Posterior vena cava (tissue), 2 donors: Measurements from ENCODE around the gene PLPP4. TPM values are rescaled to one million over a fixed set of nuclear protein-coding genes. Genes with fewer than 3 reads are reported as not detected.

ENCODE experiments used
- DNase-seq: peaks from one replicate; pipeline ENCODE4 v3.0.0-alpha.2; 2020; ENCODE audit warnings: low spot score
- intact Hi-C, 2 donors: fragments of 100-400 bp; cut with DNase I; formaldehyde crosslinking; loops; one replicate each; pipeline versions ENCODE4 v1.14.1 to v1.14.2; 2022 to 2023
- total RNA-seq, 2 donors: library from RNA; stranded (reverse); fragmentation: NEBNext Ultra II Directional; extraction: Animal tissue kit (Norgen Biotek cat#: 25700); gene quantifications; one replicate each; pipeline ENCODE4 v1.2.1, GENCODE V29; 2021
- donor health status: DM: yes; HTN: yes; CAD: no.
- donor health status: DM: yes; HTN: yes; CAD: no.

Gene PLPP4
- total RNA-seq, 2 donors from 2014 or later, result not detected

DNA sequence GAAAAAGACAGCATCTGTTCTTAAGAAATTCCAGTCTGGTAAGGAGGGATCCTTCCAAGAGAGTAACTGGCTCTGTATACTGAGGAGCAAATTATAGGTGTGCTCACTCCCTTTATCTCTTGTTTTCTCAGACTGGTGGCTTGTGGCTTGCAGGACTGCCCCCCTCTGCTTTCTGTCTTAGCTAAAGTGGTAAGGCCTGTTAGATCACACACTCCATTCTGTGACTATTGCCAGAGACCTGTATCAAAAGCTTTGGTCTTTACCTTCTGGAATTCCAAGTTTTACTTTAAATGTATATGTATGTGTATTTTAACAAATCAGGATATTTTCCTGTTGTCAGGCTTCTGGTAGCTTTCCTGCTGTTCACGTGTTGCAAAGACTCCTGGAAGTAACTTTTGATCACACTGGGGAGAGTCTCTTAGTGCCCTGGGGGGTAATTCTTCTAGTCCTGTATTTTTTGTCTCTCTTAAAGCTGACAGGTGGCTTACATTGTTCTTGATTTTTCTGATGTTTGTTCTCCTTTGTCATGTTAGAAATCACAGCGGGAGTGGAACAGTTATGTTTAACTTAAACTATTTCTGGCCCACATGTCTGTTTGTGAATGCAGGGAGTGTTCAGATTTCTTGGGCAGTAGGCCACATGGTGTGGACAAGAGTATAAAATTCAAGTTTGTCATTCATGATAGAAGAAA lies 99.0 kb downstream of the PLPP4 start:
- intact Hi-C loops, result no loop called here
- DNase-seq, result no peak

DNA sequence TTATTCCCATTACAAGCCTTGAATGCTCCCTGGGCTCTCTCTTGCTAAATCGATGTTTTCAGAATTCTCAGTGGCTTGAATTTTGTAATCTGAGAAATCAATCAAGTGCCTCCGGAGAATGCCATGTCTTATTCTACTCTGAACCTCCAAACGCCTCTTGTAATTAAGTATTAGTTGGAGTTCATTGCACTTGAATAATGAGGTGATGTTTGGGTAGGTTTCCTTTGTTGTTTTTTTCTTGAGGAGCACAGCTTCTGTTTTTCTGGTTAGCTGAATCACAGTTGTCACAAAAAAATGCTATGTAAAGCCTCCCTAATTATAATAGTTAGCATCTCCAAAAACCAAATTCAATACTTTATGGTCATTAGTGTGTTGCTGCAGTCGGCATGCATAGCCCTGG lies 100.3 kb downstream of the PLPP4 start:
- intact Hi-C loops, result no loop called here
- DNase-seq, result no peak

DNA sequence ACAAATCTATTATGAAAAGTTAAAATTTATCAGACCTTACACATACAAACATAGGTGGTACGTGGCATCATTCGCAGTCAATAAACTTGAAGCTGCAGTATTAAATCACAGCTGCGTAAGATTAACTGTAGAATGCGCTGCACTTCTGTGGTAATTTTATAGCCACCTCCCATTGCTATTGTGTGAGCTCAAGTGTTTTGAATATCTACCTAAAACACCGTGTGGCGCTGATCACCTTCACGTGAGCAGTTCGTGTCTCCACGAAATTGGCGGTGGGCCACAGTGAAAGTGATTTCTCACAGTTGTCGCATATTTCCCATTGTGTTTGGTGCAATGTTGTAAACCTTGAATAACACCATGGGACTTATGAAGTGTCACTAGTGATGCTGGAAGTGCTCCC lies 102.8 kb downstream of the PLPP4 start:
- intact Hi-C loops, result no loop called here
- DNase-seq, result no peak

DNA sequence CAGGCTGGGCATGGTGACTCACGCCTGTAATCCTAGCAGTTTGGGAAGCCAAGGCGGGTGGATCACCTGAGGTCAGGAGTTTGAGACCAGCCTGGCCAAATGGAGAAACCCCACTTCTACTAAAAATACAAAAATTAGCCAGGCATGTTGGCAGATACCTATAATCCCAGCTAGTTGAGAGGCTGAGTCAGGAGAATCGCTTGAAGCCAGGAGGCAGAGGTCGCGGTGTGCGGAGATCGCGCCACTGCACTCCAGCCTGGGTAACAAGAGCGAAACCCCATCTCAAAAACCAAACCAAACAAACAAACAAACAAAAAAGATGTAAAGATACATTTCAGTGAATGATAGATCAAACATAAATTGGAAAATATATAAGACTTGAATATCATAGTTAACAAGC lies 105.9 kb downstream of the PLPP4 start:
- DNase-seq, result no peak
- intact Hi-C loops, result no loop called here

DNA sequence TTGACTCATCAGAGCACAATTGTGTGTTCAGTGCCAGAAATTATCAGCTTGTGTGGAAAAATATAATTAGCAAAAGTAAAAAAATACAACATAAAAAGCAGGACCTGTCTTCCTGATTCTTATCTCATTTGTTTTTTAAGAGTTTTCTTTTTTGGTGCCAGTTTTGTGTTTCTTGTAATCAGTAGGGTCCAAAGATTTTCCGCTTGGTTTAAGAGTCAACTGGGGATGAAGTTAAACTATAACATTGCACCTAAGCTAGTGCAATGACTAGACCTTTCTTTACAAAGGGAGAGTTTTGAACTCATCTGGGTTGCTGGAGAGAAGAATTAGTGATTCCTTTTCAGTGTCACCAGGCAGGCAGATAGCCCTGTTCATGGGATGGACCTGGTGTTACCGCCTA lies 113.4 kb downstream of the PLPP4 start:
- DNase-seq, result no peak
- intact Hi-C loops, result no loop called here

DNA sequence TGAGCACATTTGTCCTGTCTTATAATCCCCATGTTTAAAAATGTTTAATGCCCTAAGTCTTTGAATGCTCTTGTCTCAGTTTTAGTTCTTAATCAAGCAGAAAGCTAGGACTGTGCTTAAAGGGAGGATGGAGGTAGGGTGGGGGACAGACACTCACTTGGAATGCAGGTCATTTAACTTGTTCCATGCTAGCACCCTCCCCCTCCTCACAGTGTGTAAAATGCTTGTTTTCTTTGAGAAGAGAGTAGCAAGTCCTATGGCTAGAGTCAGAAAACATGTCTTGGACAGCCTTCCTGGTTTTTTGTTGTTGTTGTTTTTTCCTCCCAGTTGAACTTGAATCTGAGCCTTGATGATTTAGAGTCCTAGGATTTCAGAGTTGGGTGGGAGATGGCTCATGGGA lies 114.2 kb downstream of the PLPP4 start:
- intact Hi-C loops, result no loop called here
- no peak for DNase-seq

DNA sequence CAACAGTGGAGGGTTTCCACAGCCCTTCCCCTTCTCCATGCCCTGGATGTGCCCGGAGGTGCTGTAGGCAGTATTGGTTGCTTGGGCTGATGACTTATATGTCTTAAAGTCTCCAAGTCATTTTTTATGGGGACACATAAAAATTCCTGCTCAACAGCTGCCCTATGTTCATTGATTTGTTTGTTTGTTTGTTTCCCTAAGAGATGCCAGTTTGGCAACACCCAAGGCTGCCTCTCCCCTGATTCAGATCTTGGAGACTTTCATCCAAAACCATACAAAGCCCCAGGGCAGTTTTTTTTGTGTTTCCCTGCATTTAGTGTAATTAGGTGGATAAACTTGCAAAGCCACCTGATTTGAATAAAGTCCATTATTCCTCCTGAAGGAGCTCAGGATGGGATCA lies 115.3 kb downstream of the PLPP4 start:
- intact Hi-C loops, result no loop called here
- DNase-seq, result no peak

DNA sequence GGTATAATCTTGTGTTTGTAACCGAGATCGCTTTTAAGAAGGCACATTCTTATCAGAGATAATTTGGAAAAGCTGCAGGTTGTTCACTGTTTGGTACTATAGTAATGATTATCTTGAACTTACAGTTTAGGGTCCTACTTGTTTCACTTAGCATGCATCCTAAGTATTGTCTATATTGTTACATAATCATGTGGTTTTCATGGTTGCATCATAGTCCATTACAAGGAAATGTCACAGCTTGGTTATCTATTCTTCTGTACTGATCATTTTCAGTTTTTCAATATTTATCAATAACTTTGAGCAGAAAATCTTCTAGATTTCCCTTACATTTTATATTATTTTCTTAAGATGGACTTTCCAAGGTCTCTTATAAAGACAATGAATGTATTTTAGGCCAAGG lies 116.3 kb downstream of the PLPP4 start:
- no peak for DNase-seq
- intact Hi-C loops, result no loop called here

DNA sequence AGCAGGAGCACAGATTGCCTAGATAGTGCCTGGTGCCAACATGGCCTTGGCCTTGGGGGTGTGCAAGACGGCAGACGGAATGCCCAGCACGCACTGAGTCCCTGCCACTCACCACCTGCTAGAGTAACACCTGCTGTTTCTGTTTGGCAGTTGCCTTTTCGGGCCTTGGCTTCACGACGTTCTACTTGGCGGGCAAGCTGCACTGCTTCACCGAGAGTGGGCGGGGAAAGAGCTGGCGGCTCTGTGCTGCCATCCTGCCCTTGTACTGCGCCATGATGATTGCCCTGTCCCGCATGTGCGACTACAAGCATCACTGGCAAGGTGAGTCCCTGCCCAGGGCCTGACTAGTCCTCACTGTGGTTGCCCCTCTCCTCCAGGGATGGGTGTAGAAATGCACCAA lies 118.0 kb downstream of the PLPP4 start:
- no peak for DNase-seq
- intact Hi-C loops, result no loop called here

DNA sequence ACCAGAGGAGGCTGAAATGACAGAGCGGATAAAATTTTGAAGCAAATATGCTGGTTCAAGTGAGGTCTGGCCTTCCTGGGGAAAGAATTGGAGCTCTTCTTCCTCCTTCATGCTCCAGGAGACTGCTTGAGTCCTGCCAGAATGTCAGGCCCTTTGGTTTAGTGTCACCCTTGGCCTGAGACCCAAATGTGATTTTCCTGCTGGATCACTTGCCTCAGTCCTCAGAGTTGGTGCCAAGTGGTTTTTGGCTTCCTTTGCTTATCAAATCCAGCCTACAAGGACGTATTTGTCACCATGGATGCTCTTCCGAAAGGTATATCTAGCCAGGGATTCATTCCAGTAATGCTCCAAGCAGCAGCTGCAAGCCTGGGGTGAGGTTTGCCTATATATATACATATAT lies 118.4 kb downstream of the PLPP4 start:
- no peak for DNase-seq
- intact Hi-C loops, result no loop called here

DNA sequence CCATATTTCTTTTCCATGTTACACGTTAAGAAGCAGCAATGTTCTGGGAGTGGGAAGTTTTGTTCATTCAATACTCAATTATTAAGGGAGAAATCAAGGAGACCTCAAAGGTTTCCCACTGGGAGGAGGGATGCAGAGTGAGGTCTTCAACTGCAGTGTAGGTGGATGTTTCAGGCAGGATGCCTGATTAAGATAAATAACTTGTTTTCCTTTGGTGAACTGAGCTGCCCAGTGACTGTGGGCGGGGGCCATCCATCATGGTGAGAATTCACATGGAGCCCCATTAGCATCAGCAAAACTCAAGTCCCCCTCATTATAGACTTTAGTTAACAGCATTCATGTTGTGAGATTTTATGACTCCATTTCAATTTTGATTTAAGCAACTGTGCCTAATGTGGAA lies 121.1 kb downstream of the PLPP4 start:
- intact Hi-C loops, result no loop called here
- no peak for DNase-seq

DNA sequence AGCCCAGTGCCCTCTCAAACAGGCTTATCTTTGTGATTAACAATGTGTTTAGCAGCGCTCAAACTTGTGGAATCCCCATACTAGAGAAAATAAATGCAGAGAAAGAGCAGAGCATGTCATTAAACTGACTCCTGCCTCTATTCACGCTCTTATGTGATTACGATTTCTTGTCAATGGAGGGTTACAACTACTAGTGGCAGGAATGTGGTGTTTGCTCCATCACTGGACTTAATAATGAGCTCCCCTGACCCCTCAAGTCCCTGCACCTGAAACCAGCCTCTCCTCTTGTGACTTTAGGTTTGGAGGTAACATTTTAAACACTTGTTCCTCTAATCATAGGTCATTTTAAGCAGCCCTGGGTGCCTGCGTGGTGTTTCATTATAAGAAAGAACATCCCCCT lies 121.9 kb downstream of the PLPP4 start:
- intact Hi-C loops, result no loop called here
- DNase-seq, result no peak

DNA sequence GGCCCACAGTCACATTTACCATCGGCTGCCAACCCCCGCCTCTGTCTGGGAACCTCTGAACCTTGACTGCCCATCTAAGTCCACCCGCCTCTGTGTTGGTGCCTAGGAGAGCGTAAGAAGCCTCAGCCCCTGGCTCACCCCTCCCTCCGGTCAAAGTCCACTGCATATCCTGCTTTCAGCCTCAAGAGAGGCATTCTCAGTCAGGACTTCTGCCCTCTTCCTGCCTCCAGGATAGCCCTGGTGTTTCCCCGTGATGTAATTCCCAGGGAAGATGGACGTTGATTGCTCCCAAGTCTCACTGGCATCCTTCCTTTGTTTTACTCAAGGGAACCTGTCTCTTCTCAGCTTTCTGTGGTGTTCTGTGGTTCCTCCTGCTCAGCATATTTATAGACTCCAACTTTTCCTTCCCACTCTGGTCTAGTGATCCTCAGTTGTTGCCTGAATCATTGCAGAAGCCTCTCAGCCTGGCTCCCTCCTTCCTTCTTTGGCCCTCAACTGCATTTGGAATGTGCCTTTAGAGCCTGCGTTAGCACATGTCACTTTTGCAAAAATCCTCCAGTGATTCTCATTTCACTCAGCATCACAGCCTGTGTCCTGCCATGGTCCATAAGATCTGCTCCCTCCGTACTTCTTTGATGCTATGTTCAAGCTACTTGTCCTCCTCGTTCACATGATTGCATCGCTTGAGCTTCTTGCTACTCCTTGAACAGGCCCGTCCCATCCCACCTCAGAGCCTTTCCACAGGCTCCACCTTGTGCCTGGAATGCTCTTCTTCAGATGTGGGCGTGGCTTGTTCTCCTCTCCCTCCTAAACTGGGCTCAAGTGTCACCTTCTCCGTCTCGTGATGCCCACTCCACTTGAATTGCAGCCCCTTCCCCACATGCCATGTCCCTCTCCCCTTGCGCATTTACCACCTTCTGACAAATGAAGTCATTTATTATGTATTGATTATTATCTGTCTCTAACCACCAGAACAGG lies 124.2 kb downstream of the PLPP4 start:
- DNase-seq, result no peak
- intact Hi-C loops, result no loop called here

DNA sequence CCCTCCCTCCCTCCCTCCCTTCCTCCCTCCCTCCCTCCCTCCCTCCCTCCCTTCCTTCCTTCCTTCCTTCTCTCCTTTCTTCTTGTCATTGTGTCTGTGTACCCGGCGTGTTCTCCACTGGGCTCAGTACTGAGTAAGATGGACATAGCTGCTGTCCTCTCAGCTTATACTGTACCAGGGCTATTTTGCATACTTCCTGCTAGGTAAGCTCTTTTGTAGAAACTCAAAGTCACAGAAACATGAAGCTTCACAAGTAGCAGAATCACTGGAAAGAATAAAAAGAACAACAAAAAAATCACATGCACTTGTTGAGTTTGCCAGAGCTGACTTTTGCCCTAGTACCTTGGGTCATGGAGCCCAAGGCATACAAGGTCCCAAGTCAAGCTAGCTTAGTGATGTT lies 125.7 kb downstream of the PLPP4 start:
- intact Hi-C loops, result no loop called here
- no peak for DNase-seq

DNA sequence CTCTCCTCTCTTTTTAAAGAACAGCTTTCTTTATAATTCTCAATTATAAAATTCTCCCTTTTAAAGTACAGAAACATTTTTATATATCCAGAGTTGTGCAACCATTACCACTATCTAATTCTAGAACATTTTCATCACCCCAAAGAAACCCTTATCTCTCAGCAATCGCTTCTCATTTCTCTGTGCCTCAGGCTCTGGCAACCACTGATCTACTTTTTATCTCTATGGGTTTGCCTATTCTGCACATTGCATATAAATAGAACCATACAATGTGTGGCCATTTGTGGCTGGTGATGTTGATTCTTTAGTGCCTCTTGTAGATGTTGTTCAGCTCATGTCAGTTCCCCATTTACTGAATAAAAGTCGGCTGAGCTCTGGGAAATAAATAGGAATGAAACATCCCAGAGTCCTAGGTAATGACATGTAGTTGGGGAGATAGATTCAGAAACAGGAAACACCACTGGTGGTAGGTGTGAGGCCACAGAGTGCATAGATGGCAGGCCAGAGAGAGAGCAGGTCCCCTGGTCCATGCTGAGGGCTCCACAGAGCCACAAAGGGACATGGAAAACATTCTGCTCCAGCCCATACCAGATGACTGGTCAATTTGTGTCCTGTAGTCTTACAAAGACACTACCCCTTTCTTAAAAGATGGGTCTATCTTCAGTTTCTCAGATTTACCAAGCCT lies 126.5 kb downstream of the PLPP4 start:
- intact Hi-C loops, result no loop called here

DNA sequence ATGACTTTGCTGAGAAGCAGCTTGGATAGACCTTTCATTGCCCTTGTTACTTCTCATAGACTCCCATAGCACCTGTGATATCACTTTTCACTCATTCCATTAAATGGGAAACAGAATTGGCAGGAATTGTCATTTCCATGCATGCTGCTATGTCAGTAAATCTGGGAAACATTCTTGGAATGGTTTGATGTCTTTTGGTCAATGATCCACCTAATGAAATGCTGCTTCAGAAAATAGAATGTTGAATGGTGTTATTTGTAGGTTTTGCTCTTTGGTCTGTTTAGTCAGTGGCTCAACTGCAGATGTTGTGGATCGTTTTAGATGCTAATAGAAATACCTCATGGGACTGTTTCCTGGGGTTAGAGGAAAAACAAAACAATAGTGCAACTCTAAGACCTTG lies 127.8 kb downstream of the PLPP4 start:
- intact Hi-C loops, result no loop called here

More for the DNA sequence above, 126.5 kb downstream of the PLPP4 start:
- DNase-seq, result no peak

DNA sequence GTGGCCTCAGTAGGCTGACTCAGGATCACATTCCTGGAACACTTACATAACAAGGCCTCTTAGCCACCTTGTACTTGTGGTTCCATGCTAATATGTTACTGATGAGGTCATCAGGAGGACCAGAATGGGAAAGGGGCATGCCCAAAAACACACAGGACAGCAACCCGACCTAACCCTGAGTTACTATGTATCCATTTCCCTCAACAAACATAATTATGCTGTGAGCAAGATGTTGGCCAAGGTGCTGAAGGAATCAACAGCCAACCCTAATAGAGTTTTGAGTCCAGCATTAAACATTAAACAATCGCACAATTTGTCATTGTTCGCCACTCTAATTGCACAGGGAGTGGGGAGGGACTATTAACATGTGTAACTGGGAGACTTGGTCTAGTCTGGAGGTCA lies 129.4 kb downstream of the PLPP4 start:
- DNase-seq, result no peak
- intact Hi-C loops, result no loop called here

More for the DNA sequence above, 127.8 kb downstream of the PLPP4 start:
- no peak for DNase-seq

DNA sequence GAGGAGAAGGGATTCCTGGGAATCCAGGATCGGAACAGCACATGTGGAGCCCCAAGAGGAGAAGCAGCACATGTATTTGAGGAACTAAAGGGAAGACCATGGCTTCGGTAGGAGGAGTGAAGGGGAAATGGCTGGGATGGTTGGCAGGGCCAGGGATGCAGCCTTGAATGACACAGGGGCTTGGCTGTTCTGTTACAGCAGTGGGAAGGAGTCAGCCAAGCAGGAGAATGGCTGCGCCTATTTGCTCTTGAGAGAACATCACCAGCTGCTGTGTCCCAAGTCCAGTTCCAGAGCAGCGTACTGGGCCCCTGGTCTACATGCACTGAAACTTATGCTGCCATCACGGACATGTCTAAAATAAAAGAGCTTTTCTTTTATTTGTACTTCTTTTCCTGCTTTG lies 130.0 kb downstream of the PLPP4 start:
- intact Hi-C loops, result no loop called here

DNA sequence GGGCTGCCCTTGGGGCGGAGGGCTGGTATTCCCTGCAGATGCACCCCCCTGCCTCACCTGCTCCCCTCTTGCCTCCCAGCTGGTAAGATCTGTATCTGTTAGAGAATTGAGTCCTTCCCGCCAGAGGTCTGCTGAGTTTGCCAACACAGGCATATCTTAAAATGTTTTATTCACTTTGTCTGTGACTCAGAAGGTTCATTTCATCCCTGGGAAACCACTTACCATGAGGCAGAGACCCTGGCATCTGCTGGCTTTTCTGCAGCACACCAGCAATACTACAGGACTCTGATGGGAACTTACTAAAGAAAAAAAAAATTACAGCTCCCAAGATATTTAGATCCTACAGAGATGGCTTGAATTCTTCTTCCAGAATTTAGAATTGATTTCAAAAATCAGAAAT lies 131.3 kb downstream of the PLPP4 start:
- intact Hi-C loops, result no loop called here
- no peak for DNase-seq

More for the DNA sequence above, 130.0 kb downstream of the PLPP4 start:
- no peak for DNase-seq

DNA sequence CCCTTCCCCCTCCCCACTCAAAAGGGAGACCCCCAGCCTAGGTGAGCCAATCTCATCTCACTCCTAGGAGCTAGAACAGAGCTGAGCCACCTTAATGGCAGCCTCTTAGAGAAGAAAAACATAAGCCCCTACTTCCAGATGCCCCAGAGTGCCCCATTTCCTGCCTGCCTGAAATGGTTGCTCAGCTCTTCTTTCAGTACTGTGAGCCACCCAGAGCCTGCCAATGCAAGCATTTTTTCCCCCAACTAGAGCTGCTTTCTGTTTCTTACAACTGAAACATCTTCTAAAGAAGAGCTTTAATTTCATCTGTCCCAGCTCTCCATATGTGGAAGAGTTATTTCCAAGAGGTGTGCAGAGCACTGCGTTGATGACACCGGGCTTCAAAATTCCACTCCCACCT lies 136.7 kb downstream of the PLPP4 start:
- DNase-seq, result no peak

More for the DNA sequence above, 136.7 kb downstream of the PLPP4 start:
- intact Hi-C loops, result no loop called here
